IPS-15b (cell line): ENCODE data around the gene GPR157.

ENCODE experiments used
- H3K27me3 ChIP-seq: one replicate; pipeline ENCODE4 v1.6.1; 2013; ENCODE audit warnings: low read length; ENCODE audit not compliant: control insufficient read depth, insufficient read depth
- H3K36me3 ChIP-seq: one replicate; pipeline ENCODE4 v1.6.1; 2013; ENCODE audit warnings: low read length; ENCODE audit not compliant: control insufficient read depth, insufficient read depth
- H3K4me1 ChIP-seq: one replicate; pipeline ENCODE4 v1.6.1; 2013; ENCODE audit warnings: mild to moderate bottlenecking, low read length; ENCODE audit not compliant: control insufficient read depth, insufficient read depth
- H3K4me3 ChIP-seq: one replicate; pipeline ENCODE4 v1.5.1; 2013; ENCODE audit warnings: low read depth, low read length
- H3K9ac ChIP-seq: one replicate; pipeline ENCODE4 v1.6.1; 2013; ENCODE audit warnings: low read depth, mild to moderate bottlenecking, low read length
- H3K9me3 ChIP-seq: one replicate; pipeline ENCODE4 v1.6.1; 2013; ENCODE audit warnings: mild to moderate bottlenecking, low read length; ENCODE audit not compliant: control insufficient read depth, insufficient read depth

The GPR157 gene

DNA sequence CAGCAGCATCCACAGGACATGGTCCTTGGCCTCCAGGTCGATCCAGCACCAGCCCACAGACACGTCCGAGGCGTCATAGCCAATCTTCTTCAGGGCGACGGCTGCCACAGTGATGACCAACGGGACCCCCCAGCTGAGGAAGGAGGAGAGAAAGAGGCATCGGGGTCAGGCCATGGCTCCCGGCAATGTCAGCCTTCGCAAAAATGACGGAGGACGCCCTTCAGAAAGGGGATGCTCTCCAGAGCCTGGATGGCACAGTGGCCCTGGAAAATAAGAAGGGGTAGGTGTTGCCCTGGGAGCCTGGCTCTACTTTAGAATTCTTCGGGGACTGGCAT is 17.6 kb downstream of the GPR157 start:
- Histone ChIP-seq H3K4me3 (no peak overlapping the region), H3K27me3 (no peaks in the 10 kb centered on the region), H3K36me3 (no peaks in the 10 kb centered on the region), H3K9ac (no peak overlapping the region), H3K4me1 (no peaks in the 10 kb centered on the region), H3K9me3 (no peaks in the 10 kb centered on the region)

DNA sequence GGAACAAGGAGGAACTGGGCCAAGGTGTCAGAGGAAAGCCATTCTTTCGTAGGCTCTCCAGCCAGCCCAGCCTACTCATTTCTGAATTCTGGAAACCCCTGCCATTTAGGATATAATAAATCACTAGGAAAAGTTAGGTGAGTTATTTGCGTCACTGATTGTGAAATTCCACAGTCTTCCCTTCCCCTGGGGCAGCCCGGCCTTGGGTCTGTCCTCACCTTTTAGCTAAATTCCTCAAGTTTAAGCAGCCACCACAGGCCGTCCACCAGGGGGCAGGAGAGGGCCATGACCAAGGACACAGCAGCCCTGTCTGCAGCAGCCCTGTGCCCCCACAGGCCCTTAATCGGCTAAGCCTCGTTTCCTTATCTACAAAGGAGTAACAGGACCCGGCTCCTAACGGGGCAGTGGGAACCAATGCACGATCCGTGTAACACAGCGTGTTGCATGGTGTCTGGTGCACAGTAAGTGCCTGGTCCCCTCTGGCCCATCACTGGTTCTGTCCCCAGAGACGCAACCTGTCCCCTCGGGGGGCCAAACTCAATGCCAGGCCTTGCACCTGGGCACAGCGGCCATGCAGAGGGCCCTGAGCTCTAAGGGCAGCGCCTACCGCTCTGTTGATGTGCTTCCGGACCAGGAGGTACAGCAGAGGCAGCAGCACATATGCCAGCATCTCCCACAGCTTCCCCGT is 18.1 kb downstream of the GPR157 start:
- no peak overlapping the region for H3K9ac ChIP-seq
- H3K27me3 ChIP-seq = no peaks in the 10 kb centered on the region
- H3K36me3 ChIP-seq = no peaks in the 10 kb centered on the region
- H3K4me3 ChIP-seq = no peak overlapping the region
- H3K4me1 ChIP-seq = no peaks in the 10 kb centered on the region
- no peaks in the 10 kb centered on the region for H3K9me3 ChIP-seq

DNA sequence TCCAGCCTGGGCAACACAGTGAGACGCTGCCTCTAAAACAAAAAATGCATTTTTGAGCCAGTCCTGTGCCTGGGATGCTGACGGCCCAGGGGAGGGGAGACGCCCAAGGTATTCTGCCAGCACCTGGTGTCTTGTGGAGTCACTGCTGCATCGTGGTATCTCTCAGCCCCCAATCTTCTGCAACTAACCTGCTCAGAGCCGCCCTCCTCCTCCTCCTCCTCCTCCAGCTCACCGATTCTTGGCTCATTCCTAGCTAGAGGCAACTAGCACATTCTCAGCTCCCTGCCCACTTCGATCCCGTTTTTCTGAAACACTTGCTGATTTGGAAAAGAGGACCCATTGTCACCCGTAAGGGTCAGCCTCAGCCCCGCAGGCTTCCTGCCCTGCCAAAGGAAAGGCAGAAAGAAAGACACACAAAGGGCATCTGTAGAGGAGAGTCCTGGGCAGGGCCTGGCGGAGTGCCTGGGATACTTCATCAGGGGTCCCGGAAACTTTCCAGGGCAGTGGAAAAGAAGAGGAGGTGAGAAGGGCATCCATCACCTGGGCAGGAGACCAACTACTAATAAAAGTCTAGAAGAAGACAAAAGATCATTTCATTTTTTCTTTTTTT is 20.7 kb downstream of the GPR157 start:
- H3K9ac ChIP-seq = no peak overlapping the region
- no peak overlapping the region for H3K4me3 ChIP-seq
- H3K36me3 ChIP-seq = no peaks in the 10 kb centered on the region
- no peaks in the 10 kb centered on the region for H3K27me3 ChIP-seq
- no peaks in the 10 kb centered on the region for H3K4me1 ChIP-seq
- H3K9me3 ChIP-seq = no peaks in the 10 kb centered on the region

DNA sequence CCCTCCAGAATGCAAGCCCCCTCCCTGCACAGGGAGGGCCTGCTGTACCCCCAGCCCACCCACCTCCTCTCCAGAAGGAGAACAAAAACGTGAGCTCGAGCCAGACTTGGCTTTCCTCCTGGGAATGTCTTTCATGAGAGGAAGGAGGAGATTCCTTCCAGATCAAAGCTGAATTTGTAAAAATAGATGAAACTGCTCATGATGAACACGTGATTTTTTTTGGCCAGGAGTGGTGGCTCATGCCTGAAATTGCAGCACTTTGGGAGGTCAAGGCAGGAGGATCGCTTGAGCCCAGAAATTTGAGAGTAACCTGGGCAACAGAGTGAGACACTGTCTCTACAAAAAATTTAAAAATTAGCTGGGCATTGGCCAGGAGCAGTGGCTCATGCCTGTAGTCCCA is 21.8 kb downstream of the GPR157 start:
- no peaks in the 10 kb centered on the region for H3K27me3 ChIP-seq
- H3K9ac ChIP-seq = no peak overlapping the region
- no peak overlapping the region for H3K4me3 ChIP-seq
- H3K9me3 ChIP-seq = no peaks in the 10 kb centered on the region
- H3K36me3 ChIP-seq = no peaks in the 10 kb centered on the region
- H3K4me1 ChIP-seq = peaks cover 3% of the 10 kb centered on the region

DNA sequence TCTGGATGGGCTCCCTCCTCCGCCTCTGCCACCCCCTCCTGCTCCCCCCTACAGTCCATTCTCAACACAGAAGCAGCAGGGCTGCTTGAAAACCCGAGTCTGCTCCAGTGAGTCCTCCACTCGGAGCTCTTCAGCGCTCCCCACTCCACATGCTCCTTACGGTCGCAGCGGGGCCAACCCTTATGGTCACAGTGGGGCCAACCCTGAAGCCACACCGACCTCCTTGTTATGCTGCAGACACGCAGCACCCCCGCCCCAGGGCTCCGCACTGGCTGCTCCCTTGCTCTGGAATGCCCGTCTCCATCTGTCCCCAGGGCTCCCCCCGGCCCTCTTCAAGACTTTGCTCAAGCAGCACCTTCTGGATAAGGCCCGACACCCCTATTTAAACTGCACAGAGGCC is 22.6 kb downstream of the GPR157 start:
- Histone ChIP-seq H3K4me1 (peaks cover 3% of the 10 kb centered on the region), H3K27me3 (no peaks in the 10 kb centered on the region), H3K4me3 (no peak overlapping the region), H3K9me3 (no peaks in the 10 kb centered on the region), H3K36me3 (no peaks in the 10 kb centered on the region), H3K9ac (no peak overlapping the region)

DNA sequence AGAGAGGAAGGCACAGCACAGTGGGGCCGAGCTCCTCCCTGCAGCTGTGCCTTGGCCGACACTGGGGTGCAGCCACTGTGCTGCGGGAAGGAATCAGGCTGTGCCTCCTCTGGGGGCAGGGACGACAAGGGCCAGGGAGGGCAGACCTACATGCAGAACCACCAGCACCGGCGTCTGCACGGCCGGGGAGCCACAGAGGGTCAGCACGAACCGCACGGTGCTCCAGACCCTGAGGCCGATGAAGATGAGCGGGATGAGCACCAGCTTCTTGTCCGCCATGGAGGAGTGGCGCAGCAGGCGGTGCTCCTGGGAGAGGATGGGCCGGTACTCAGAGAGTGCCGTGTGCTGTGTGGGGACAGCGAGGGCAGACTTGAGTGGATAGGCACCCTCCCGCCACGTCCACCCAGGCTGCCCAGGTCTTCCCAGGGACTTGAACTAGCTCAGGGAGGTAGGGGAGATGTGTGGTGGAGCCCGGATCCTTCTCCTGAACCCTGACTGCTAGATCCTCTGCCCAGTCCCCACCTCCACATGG is 23.5 kb downstream of the GPR157 start:
- no peaks in the 10 kb centered on the region for H3K36me3 ChIP-seq
- H3K27me3 ChIP-seq = no peaks in the 10 kb centered on the region
- no peak overlapping the region for H3K9ac ChIP-seq
- peaks cover 3% of the 10 kb centered on the region for H3K4me1 ChIP-seq
- H3K4me3 ChIP-seq = no peak overlapping the region
- H3K9me3 ChIP-seq = no peaks in the 10 kb centered on the region

DNA sequence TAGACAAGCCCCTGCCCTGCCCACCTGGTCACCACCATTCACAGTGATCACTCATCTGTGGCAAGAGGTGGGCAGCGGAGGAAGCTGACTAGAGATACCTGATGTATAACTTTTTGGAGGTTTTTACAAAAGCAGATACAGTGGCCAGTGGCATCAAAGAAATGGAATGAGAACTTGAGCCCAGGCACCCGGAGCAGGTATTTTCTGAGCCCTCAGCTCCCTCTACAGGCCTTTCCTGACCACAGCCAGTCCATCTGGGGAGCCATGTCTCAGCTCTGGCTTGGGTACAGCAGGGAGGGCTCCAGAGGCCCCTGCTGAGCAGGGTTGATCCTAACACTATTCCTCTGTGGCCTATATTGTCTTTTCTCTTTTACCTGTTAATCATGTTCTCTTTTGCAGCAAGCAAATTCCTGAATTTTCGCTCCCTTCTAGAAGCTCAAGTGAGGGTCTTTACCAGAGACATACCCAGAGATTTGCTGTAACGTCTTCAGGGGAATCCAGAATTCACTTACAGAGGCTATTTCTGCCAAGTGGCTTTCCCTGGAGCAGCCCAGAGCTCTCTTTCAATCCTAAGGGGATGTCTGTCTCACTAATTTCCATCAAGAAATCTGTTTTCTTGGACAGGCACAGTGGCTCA is 27.3 kb downstream of the GPR157 start:
- Histone ChIP-seq H3K9me3 (no peaks in the 10 kb centered on the region), H3K27me3 (no peaks in the 10 kb centered on the region), H3K36me3 (no peaks in the 10 kb centered on the region), H3K4me3 (no peak overlapping the region), H3K4me1 (peaks cover 3% of the 10 kb centered on the region), H3K9ac (no peak overlapping the region)

DNA sequence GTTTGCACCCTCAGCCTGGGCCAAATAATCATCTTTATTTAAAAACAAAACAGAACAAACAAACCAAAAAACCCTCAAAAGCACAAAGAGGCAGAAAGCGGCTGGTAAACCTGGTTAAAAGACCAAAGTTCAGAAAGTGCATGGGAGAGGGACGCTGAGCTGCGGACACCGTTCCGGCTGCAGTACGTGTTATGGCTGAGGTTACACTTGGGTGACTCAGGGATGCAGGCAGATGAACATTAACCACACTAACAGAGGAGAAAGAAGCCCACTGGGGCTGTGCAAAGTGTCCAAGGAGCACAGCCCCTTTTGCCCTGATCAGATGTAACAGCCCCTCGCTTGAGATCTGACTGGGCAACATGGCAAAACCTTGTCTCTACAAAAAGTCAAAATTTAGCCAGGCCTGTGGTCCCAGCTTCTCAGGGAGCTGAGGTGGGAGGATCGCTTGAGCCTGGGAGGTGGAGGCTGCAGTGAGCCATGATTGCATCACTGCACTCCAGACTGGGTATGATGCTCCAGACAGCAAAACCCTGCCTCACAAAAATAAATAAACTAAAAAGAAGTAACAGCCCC is 28.3 kb downstream of the GPR157 start:
- no peak overlapping the region for H3K4me3 ChIP-seq
- no peaks in the 10 kb centered on the region for H3K27me3 ChIP-seq
- H3K9ac ChIP-seq = no peak overlapping the region
- no peaks in the 10 kb centered on the region for H3K36me3 ChIP-seq
- H3K9me3 ChIP-seq = peaks cover 7% of the 10 kb centered on the region
- H3K4me1 ChIP-seq = peaks cover 3% of the 10 kb centered on the region

DNA sequence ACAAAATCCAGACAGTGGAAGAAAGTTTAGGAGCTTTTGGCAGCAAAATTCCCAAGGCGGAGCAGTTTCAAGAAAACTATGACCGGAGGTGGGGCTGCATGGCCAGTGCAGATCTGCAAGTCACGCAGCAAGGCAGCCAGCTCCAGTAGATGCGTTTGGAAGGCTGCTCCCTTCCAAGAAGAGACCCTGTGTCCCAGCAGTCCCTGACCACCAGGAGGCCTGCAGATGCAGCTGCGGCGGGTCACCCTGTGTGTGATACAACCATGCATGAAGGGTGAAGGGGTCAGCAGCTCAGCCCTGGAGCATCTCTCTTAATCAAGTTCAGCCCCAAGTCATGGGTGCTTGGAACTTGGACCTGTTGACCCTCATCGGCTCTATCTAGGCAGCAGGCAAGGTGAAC is 29.3 kb downstream of the GPR157 start:
- Histone ChIP-seq H3K27me3 (no peaks in the 10 kb centered on the region), H3K9me3 (peaks cover 7% of the 10 kb centered on the region), H3K4me1 (peaks cover 3% of the 10 kb centered on the region)

DNA sequence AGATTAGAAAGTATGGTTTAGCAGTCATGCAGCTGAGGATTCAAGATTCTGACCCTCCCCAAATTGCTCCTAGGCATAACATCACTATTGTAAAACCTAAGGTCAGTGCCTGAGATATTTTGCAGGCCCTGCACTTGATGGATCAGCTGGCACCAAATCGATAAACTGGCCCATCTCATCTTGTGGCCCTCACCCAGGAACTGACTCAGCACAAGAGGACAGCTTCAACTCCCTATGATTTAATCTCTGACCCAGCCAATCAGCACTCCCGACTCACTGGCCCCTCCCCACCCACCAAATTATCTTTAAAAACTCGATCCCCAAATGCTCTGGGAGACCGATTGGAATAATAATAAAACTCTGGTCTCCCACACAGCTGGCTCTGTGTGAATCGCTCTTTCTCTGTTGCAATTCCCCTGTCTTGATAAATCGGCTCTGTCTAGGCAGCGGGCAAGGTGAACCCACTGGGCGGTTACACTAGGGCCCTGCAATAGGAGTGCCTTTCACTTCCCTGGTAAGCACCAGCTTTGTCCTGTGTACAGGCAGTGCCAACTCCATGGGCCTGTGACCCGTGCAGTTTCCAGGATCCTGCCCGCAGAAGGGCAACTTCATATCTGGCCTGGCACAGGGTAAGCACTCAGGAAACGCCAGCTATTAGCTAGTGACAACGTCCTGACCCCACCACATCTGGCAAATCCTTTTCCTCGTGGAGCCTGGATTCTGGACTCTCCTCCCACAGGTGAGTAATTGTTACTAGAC is 30.8 kb downstream of the GPR157 start:
- Histone ChIP-seq H3K4me3 (no peak overlapping the region), H3K9me3 (peaks cover 7% of the 10 kb centered on the region), H3K36me3 (no peaks in the 10 kb centered on the region), H3K9ac (no peak overlapping the region), H3K4me1 (peaks cover 3% of the 10 kb centered on the region), H3K27me3 (no peaks in the 10 kb centered on the region)

More for the DNA sequence above, 29.3 kb downstream of the GPR157 start:
- Histone ChIP-seq H3K4me3 (no peak overlapping the region), H3K9ac (no peak overlapping the region), H3K36me3 (no peaks in the 10 kb centered on the region)

DNA sequence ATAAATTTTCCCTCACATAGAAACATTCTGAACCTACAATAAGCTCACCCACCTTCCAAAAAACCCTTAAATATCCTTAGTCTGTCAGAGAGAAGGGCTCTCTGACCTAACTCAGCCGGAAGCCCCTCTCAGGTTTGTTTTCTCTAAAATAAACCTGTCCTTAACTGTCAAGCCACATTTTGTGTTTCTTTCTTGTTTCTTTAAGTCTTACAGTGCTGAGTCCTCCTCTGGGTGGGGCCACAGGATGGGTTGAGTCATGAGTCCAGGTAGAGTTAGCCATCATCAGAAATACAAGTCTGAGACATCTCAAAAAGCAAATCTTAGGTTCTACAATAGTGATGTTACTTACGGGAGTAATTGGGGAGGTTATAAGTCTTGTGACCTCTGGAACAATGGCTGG is 33.1 kb downstream of the GPR157 start:
- Histone ChIP-seq H3K9ac (no peak overlapping the region), H3K9me3 (peaks cover 7% of the 10 kb centered on the region), H3K4me3 (no peak overlapping the region), H3K36me3 (no peaks in the 10 kb centered on the region), H3K27me3 (no peaks in the 10 kb centered on the region), H3K4me1 (no peaks in the 10 kb centered on the region)
